BJ (cell line): Measurements from ENCODE around the gene STOX2. TPM values are rescaled to one million over a fixed set of nuclear protein-coding genes. Genes with fewer than 3 reads are reported as not detected.

Experiments used
- CTCF ChIA-PET: fragments of 350-600 bp; formaldehyde crosslinking; extraction: SDS; loops from one replicate; lab custom pipeline; 2021; ENCODE audit warnings: antibody characterized with exemption, inconsistent platforms; lab: Yijun Ruan, JAX
- POLR2A ChIA-PET: fragments of 300-600 bp; sonication (Branson Sonifier 250); formaldehyde crosslinking; extraction: SDS; loops from one replicate; lab custom pipeline; 2021; ENCODE audit warnings: antibody characterized with exemption; lab: Charles Lee
- DNase-seq: peaks from one replicate; pipeline ENCODE4 v3.0.0-alpha.2; 2011; ENCODE audit warnings: low read depth
- H3K27me3 ChIP-seq: 2 replicates; pipeline ENCODE4 v1.6.0; 2011; ENCODE audit warnings: low read length; ENCODE audit not compliant: control insufficient read depth, insufficient read depth
- H3K36me3 ChIP-seq: 2 replicates; pipeline ENCODE4 v1.5.1; 2011; ENCODE audit warnings: low read length; ENCODE audit not compliant: control insufficient read depth, insufficient read depth
- H3K4me3 ChIP-seq: 2 replicates; pipeline ENCODE4 v1.5.1; 2011; ENCODE audit warnings: low read depth, mild to moderate bottlenecking, control low read depth, low read length
- polyA plus RNA-seq: library from polyadenylated mRNA; depleted of rRNA; stranded (reverse); fragments of >200 nt; gene quantifications from 2 replicates; pipeline ENCODE4 v1.2.3, GENCODE V29; 2011
- TF ChIP-seq, protein P1 (sequence below): IDR thresholded peaks from 2 replicates; pipeline ENCODE4 v1.5.1; 2011; ENCODE audit warnings: low read depth, mild to moderate bottlenecking, control low read depth, inconsistent platforms, low read length, moderate library complexity; ENCODE audit not compliant: insufficient read depth

The STOX2 gene
- polyA plus RNA-seq, 1 experiment = 0.27 TPM

DNA sequence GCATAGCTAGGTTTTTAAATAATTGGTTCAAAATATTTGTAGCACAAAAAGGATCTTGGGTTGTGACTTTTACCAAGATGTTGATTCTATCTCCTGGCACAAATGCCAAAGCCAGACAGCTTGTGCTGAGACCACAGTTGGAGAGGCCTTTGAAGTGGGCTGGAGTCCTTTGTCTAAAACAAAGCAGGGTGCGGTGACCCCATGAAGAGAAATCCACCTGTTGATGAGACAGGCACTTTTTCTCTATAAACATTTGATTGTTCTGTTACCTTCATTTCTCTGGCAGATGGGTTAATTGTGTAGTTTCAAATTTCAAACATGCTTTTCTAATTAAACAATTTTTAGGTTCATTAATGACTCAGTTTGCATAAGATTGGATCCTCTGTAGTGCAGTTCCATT is 56.7 kb downstream of the STOX2 start:
- no peak for DNase-seq
- Histone ChIP-seq H3K27me3 (no peaks in the 10 kb centered on the region; the same call in 1 of the 2 replicates), H3K36me3 (no peaks in the 10 kb centered on the region), H3K4me3 (no peak overlapping the region)
- ChIA-PET CTCF (no interaction called here), POLR2A (no interaction called here)
- TF ChIP-seq, protein P1, sequence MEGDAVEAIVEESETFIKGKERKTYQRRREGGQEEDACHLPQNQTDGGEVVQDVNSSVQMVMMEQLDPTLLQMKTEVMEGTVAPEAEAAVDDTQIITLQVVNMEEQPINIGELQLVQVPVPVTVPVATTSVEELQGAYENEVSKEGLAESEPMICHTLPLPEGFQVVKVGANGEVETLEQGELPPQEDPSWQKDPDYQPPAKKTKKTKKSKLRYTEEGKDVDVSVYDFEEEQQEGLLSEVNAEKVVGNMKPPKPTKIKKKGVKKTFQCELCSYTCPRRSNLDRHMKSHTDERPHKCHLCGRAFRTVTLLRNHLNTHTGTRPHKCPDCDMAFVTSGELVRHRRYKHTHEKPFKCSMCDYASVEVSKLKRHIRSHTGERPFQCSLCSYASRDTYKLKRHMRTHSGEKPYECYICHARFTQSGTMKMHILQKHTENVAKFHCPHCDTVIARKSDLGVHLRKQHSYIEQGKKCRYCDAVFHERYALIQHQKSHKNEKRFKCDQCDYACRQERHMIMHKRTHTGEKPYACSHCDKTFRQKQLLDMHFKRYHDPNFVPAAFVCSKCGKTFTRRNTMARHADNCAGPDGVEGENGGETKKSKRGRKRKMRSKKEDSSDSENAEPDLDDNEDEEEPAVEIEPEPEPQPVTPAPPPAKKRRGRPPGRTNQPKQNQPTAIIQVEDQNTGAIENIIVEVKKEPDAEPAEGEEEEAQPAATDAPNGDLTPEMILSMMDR = no peak

DNA sequence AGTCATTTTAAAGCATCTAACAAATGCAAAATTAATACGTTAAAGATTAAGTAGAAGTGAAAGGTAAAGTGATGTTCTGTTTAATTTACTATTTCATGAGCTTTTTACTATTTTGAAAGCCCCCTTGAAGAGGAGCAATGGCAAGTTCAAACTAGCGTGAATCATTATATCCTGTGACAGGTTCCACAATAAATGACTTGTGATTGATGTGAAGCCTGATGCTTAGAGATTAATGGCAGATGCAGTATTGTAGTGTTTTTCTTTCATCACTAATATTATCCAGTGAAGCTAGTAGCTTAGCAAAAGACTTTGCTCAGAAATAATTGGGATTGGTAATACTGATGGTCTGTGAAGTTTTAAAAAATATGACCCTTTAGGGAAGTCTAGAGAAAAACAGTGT is 57.3 kb downstream of the STOX2 start:
- no peak for DNase-seq
- TF ChIP-seq, protein P1 = no peak
- CTCF ChIA-PET = no interaction called here
- H3K27me3 ChIP-seq = no peaks in the 10 kb centered on the region; the same call in 1 of the 2 replicates
- no peaks in the 10 kb centered on the region for H3K36me3 ChIP-seq
- no peak overlapping the region for H3K4me3 ChIP-seq
- POLR2A ChIA-PET = no interaction called here

DNA sequence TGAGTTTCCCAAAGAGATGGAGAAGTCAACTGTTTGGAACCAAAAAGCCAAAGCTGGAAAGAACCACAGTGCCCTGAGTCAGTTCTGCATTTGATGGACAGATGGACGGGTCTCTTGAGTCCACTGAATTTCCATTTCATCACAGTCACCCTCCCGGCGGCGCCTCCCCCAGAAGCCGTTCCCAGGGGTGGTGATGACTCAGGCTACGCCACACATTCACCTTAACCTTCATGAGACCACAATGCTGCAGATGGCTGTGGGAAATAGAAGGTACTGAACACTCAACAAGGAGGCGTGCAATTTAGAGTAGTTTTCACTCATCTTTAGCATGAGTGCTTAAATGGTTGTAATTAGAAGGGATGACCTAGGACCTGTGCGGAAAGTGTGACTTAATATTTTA is 61.3 kb downstream of the STOX2 start:
- ChIA-PET CTCF (no interaction called here), POLR2A (no interaction called here)
- TF ChIP-seq, protein P1 = no peak
- H3K27me3 ChIP-seq = no peaks in the 10 kb centered on the region
- H3K36me3 ChIP-seq = no peaks in the 10 kb centered on the region
- no peak overlapping the region for H3K4me3 ChIP-seq
- DNase-seq = no peak

DNA sequence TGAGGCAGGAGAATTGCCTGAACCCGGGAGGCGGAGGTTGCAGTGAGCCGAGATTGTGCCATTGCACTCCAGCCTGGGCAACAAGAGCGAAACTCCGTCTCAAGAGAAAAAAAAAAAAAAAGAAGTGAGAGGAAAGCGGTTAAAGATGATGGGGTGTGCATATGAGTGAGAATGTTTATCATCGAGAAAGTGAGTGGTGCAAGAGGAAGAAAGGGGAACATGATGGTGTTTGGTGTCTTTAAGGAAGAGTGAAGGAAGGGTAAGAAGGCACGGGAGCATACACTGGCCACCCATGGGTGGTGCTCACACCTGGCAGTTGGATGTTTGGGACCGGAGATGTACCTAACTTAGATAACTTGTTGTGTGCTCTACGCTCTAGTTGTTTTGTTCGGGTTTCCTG is 62.2 kb downstream of the STOX2 start:
- no peaks in the 10 kb centered on the region for H3K27me3 ChIP-seq
- TF ChIP-seq, protein P1 = no peak
- H3K36me3 ChIP-seq = no peaks in the 10 kb centered on the region
- DNase-seq = no peak
- CTCF ChIA-PET = no interaction called here
- POLR2A ChIA-PET = no interaction called here
- H3K4me3 ChIP-seq = no peak overlapping the region

DNA sequence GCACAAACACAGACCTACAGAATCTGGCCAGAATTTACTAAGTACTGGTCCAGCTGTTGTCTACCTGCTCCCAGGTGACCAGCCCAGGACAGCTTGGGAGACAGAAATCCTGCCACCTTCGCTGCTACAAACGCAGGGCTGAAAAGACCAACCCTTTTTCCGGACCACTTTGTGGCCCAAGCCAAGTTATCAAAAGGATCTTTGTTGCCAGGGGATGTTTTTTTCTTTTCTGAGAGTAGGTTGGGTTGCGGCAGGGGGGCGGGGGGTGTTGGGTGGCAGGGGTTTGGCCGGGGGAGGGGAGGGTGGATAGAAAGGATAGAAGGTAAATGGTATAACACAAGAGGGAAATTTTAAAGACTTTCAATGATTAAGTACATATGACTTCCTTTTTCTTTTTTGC is 63.4 kb downstream of the STOX2 start:
- no peak for DNase-seq
- TF ChIP-seq, protein P1 = no peak
- no peaks in the 10 kb centered on the region for H3K36me3 ChIP-seq
- no peak overlapping the region for H3K4me3 ChIP-seq
- POLR2A ChIA-PET = no interaction called here
- no peaks in the 10 kb centered on the region for H3K27me3 ChIP-seq
- CTCF ChIA-PET = no interaction called here
